DOHH2 (cell line): ENCODE data around the gene ING1.
A peak's percentile ranks its signal among the peaks of the same experiment; 100 is the strongest.

Experiments
- H3F3A ChIP-seq: fragments of 200-600 bp; sonication (generic), shearing (Covaris generic); 2 replicates; pipeline ENCODE4 v1.6.0; 2016; ENCODE audit warnings: antibody characterized with exemption, mild to moderate bottlenecking; ENCODE audit not compliant: control insufficient read depth, insufficient read depth
- H3K27ac ChIP-seq: fragments of 200-600 bp; sonication (generic); 2 replicates; pipeline ENCODE4 v1.5.1; 2014; ENCODE audit warnings: low read depth, mild to moderate bottlenecking, low read length, moderate library complexity
- H3K27me3 ChIP-seq: fragments of 200-600 bp; sonication (generic); 2 replicates; pipeline ENCODE4 v1.6.1; 2014; ENCODE audit warnings: mild to moderate bottlenecking, low read length, mixed read lengths; ENCODE audit not compliant: control insufficient read depth
- H3K36me3 ChIP-seq: fragments of 200-600 bp; sonication (generic); 2 replicates; pipeline ENCODE4 v1.6.1; 2014; ENCODE audit warnings: mild to moderate bottlenecking, low read length, moderate library complexity, mixed read lengths; ENCODE audit not compliant: control insufficient read depth
- H3K4me1 ChIP-seq: fragments of 200-600 bp; sonication (generic); 2 replicates; pipeline ENCODE4 v1.6.1; 2014; ENCODE audit warnings: mild to moderate bottlenecking, low read length, mixed read lengths; ENCODE audit not compliant: control insufficient read depth
- H3K4me2 ChIP-seq: fragments of 200-600 bp; sonication (generic); 2 replicates; pipeline ENCODE4 v1.6.0; 2014; ENCODE audit warnings: mild to moderate bottlenecking, low read length, moderate library complexity
- H3K4me3 ChIP-seq: fragments of 200-600 bp; sonication (generic); 2 replicates; pipeline ENCODE4 v1.5.1; 2014; ENCODE audit warnings: mild to moderate bottlenecking, low read length, mixed read lengths
- H3K79me2 ChIP-seq: fragments of 200-600 bp; sonication (generic); 2 replicates; pipeline ENCODE4 v1.6.1; 2014; ENCODE audit warnings: mild to moderate bottlenecking, low read length, mixed read lengths; ENCODE audit not compliant: control insufficient read depth
- H3K9me2 ChIP-seq: fragments of 200-600 bp; sonication (generic); replicated peaks from 2 replicates; pipeline ENCODE4 v1.6.1; 2014; ENCODE audit warnings: mild to moderate bottlenecking, low read length, mixed read lengths; ENCODE audit not compliant: control insufficient read depth
- H3K9me3 ChIP-seq: fragments of 200-600 bp; sonication (generic); 2 replicates; pipeline ENCODE4 v1.6.1; 2014; ENCODE audit warnings: antibody characterized with exemption, low read length, mixed read lengths; ENCODE audit not compliant: control insufficient read depth, insufficient read depth
- H4K20me1 ChIP-seq: fragments of 200-600 bp; sonication (generic); 2 replicates; pipeline ENCODE4 v1.6.0; 2014; ENCODE audit warnings: low read depth, mild to moderate bottlenecking, antibody characterized with exemption, low read length, moderate library complexity; ENCODE audit not compliant: control insufficient read depth, insufficient read depth
- CTCF ChIP-seq: fragments of 200-600 bp; sonication (generic); IDR thresholded peaks from one replicate; pipeline ENCODE4 v1.5.1; 2014; ENCODE audit warnings: antibody characterized with exemption, mild to moderate bottlenecking, low read depth, low read length; ENCODE audit not compliant: poor library complexity, severe bottlenecking
- EZH2phosphoT487 ChIP-seq: fragments of 200-600 bp; sonication (generic); IDR thresholded peaks from 2 replicates; pipeline ENCODE4 v1.6.1; 2017; ENCODE audit warnings: borderline replicate concordance, mild to moderate bottlenecking, antibody characterized with exemption, low read length, moderate library complexity, mixed read lengths

The ING1 gene

DNA sequence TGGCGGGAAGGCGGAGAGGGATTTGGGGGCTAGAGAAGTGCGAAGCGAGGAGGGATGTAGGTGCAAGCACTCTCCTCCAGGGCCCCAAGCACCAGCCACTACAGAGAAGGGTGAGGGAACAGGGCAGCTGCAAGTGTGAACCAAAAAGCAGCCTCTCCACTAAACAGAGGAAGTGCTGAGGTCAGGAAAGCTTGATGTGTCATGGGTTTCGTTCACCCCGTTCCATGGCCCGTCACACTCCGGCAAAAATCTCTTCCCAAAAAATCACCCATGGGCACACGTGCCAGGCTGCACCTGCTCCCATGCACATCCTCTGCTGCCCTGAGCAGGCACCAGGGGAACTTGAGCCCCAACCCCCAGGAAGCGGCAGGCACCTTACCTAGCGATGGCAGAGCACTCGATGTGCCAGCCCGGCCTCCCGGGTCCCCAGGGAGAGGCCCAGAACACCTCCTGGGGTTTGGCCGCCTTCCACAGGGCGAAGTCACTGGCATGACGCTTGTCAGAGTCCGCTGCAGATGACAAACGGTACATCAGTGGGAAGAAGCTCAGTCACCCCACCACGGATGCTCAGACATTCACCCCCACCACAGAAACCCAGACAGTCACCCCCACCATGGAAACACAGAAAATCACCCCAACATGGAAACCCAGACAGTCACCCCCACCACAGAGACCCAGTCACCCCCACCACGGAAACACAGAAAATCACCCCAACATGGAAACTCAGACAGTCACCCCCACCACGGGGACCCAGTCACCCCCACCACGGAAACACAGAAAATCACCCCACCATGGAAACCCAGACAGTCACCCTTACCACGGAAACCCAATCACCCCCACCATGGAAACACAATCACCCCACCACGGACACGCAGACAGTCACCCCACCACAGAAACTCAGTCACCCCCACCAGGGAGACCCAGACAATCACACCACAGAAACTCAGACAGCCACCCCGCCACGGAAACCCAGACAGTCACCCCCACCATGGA lies 36.6 kb upstream of the ING1 start:
- Histone ChIP-seq H3K9me2 (no peaks in the 10 kb centered on the region), H3K27ac (peak overlapping the region; percentile 93), H3K9me3 (no peaks in the 10 kb centered on the region), H3K4me3 (peak overlapping the region; percentile 70), H3K4me2 (peak overlapping the region; percentile 91), H3K27me3 (no peaks in the 10 kb centered on the region), H3K4me1 (peaks cover 34% of the 10 kb centered on the region), H4K20me1 (no peaks in the 10 kb centered on the region), H3K79me2 (peaks cover 12% of the 10 kb centered on the region), H3K36me3 (peaks cover 45% of the 10 kb centered on the region), H3F3A (peaks cover 13% of the 10 kb centered on the region)
- TF ChIP-seq EZH2phosphoT487 (no peak), CTCF (peak; percentile 14)

- no peak overlapping the region for H3K4me3 ChIP-seq
- H3K36me3 ChIP-seq, result peaks cover 52% of the 10 kb centered on the region
- no peak for TF ChIP-seq EZH2phosphoT487
- TF ChIP-seq CTCF, result no peak
- peaks cover 12% of the 10 kb centered on the region for H3K79me2 ChIP-seq
- H3K9me3 ChIP-seq, result no peaks in the 10 kb centered on the region
- no peaks in the 10 kb centered on the region for H3K27me3 ChIP-seq
- peaks cover 13% of the 10 kb centered on the region for H3F3A ChIP-seq
- peaks cover 34% of the 10 kb centered on the region for H3K4me1 ChIP-seq
- H4K20me1 ChIP-seq, result no peaks in the 10 kb centered on the region
- no peak overlapping the region for H3K4me2 ChIP-seq
- H3K27ac ChIP-seq, result no peak overlapping the region
- H3K9me2 ChIP-seq, result no peaks in the 10 kb centered on the region
These were observed 35.6 kb upstream of the ING1 start for GRCh38 chr13:110677731-110678545.

DNA sequence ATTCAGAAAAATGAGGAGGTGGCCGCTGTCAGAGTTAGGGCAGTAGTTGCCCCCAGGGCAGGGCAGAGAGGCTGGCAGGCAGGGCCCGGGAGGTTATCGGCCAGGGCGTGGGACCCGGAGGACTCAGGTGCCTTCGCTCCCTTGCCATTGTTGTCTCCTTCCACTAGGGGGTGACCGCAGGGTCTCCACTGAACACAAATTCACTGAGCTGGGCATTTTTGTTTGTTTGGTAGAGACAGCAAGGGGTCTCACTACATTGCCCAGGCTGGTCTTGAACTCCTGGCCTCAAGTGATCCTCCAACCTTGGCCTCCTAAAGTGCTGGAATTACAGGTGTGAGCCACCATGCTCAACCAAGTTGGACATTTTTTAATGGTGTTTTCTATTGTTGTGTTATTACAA lies 32.6 kb upstream of the ING1 start:
- H3K36me3 ChIP-seq, result peaks cover 55% of the 10 kb centered on the region
- peaks cover 3% of the 10 kb centered on the region for H3K79me2 ChIP-seq
- H3K4me1 ChIP-seq, result peaks cover 18% of the 10 kb centered on the region
- H4K20me1 ChIP-seq, result no peaks in the 10 kb centered on the region
- no peaks in the 10 kb centered on the region for H3K9me2 ChIP-seq
- H3K9me3 ChIP-seq, result no peaks in the 10 kb centered on the region
- no peak overlapping the region for H3K4me2 ChIP-seq
- no peak for TF ChIP-seq EZH2phosphoT487
- TF ChIP-seq CTCF, result peak; percentile 49
- H3K27me3 ChIP-seq, result no peaks in the 10 kb centered on the region
- H3K27ac ChIP-seq, result 0 out of 2 replicates have a peak overlapping the region, but pooled peaks have one; percentile 4
- H3K4me3 ChIP-seq, result no peak overlapping the region
- peaks cover 11% of the 10 kb centered on the region for H3F3A ChIP-seq
